Kidney (tissue), 14 donors: ENCODE results near the gene ADAMTS19. TPM values are rescaled to one million over a fixed set of nuclear protein-coding genes. Genes with fewer than 3 reads are reported as not detected.

Experiments
- DNase-seq, 5 donors: peaks; one replicate each; pipeline ENCODE4 v3.0.0-alpha.2; 2013 to 2020
- FAIRE-seq: peaks from 2 replicates; lab custom pipeline; 2012; peaks lifted over from hg19 to GRCh38; lab: Jason Lieb, UNC
- H3K27ac ChIP-seq, 2 donors: one replicate each; pipeline ENCODE4 v1.7.0; 2013; ENCODE audit warnings: low read depth in 2 of 2, low read length in 2 of 2, inconsistent platforms in 1 of 2
- H3K27me3 ChIP-seq: one replicate; pipeline ENCODE4 v1.7.1; 2013; ENCODE audit warnings: low read length, inconsistent platforms; ENCODE audit not compliant: control insufficient read depth, insufficient read depth
- H3K36me3 ChIP-seq, 3 donors: one replicate each; pipeline versions ENCODE4 v1.7.0 to v1.7.1; 2013; ENCODE audit warnings: low read length in 3 of 3, control low read depth in 1 of 3, inconsistent platforms in 1 of 3; ENCODE audit not compliant: insufficient read depth in 3 of 3, control insufficient read depth in 2 of 3
- H3K4me1 ChIP-seq, 3 donors: one replicate each; pipeline versions ENCODE4 v1.7.0 to v1.7.1; 2013; ENCODE audit warnings: low read length in 3 of 3, inconsistent platforms in 1 of 3, low read depth in 1 of 3; ENCODE audit not compliant: control insufficient read depth in 2 of 3, insufficient read depth in 2 of 3
- H3K4me3 ChIP-seq, 3 donors: one replicate each; pipeline versions ENCODE4 v1.7.0 to v1.8.1; 2013; ENCODE audit warnings: low read length in 3 of 3, control low read depth in 1 of 3, inconsistent platforms in 1 of 3
- H3K9ac ChIP-seq, 3 donors: one replicate each; pipeline versions ENCODE4 v1.7.0 to v1.7.1; 2013; ENCODE audit warnings: low read length in 3 of 3, control low read depth in 1 of 3, inconsistent platforms in 1 of 3
- H3K9me3 ChIP-seq, 3 donors: one replicate each; pipeline versions ENCODE4 v1.7.0 to v1.7.1; 2013; ENCODE audit warnings: low read length in 3 of 3, control low read depth in 1 of 3, inconsistent platforms in 1 of 3; ENCODE audit not compliant: control insufficient read depth in 2 of 3, insufficient read depth in 1 of 3
- CTCF ChIP-seq: IDR thresholded peaks from 3 replicates; pipeline ENCODE4 v1.5.1; 2012; ENCODE audit warnings: mild to moderate bottlenecking, moderate library complexity, borderline replicate concordance; ENCODE audit not compliant: insufficient read depth; ENCODE audit errors: extremely low read depth
- intact Hi-C: fragments of 100-400 bp; cut with DNase I; formaldehyde crosslinking; loops from one replicate; pipeline ENCODE4 v1.11.1; 2022
- polyA plus RNA-seq: library from polyadenylated mRNA; stranded (reverse); fragments of 350-450 nt; fragmentation: Illumina TruSeq; extraction: RNeasy Lipid Tissue Mini Kit (QIAGEN cat#74804); gene quantifications from one replicate; pipeline ENCODE4 v1.2.3, GENCODE V29; 2014; ENCODE audit warnings: low read depth, low replicate concordance; ENCODE audit not compliant: insufficient read depth
- total RNA-seq: library from RNA; stranded (reverse); fragmentation: NEBNext Ultra II Directional; extraction: Animal tissue kit (Norgen Biotek cat#: 25700); gene quantifications from one replicate; pipeline ENCODE4 v1.2.1, GENCODE V29; 2021
- donor health status: control.
- donor health status: control.
- donor health status: control.
- donor health status: control.
- donor health status: control.
- donor health status: DM: yes; HTN: yes; CAD: no.
- donor health status: Normal renal cell carcinoma (clear cell type).

Gene ADAMTS19
- total and polyA plus RNA-seq, 2 donors from 2014 or later, result 0.73 TPM; not detected in 1

DNA sequence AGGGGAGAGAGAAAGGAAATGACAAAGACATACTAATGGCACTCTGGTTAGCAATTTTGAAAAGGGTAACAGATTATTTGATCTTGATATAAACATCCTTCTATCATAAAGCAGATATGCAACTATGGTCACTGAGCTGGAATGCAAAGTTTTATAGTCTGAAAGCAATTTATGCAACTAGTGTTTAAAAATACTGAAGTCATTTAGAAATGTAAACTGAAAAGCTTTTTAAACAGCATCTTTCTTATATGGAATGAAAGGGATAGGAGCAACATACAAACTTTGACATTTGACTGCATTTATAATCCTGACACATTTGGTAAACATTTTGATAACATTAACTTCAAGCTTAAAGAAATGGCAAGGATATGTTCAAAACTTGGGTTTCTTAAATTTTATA, 28.7 kb upstream of the ADAMTS19 start:
- no peak for DNase-seq
- Histone ChIP-seq H3K4me1 (no peaks in the 10 kb centered on the region), H3K27ac (no peak overlapping the region), H3K4me3 (no peak overlapping the region), H3K36me3 (no peaks in the 10 kb centered on the region), H3K27me3 (no peaks in the 10 kb centered on the region), H3K9ac (no peak overlapping the region), H3K9me3 (no peaks in the 10 kb centered on the region)
- FAIRE-seq, result no peak
- TF ChIP-seq CTCF, result no peak
- intact Hi-C loops, result no loop called here

DNA sequence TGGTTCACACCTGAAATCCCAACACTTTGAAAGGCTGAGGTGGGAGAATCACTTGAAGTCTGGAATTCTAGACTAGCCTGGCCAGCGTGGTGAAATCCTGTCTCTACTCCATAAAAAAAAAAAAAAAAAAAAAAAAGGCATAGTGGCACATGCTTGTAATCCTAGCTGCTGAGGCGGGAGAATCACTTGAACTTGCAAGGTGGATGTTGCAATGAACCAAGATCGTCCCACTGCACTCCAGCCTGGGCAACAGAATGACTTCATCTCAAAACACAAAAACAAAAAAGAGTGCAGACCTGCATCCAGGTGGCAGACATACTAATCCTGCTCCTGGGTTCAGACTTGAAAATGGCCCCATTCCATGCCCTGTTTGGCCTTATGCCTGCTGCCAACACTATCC, 21.8 kb upstream of the ADAMTS19 start:
- H3K4me3 ChIP-seq, result no peak overlapping the region
- H3K27ac ChIP-seq, result no peak overlapping the region

DNA sequence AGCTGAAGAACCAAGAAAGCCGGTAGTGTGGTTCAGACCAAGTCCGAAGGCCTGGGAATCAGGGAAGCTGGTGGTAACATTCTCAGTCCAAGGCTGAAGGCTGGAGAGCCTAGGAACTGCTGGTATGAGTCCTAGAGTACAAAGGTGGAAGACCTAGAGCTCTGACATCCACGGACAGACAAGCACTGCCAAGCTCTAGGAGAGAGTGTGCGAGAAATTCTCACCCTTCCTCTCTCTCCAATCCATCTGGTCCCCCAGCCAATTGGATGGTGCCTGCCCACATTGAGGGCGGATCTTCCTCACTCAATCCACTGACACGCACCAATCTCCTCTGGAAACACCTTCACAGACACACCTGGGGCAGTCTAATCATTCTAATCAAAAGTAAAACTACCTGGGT, 19.7 kb upstream of the ADAMTS19 start:
- Histone ChIP-seq H3K27ac (no peak overlapping the region), H3K4me1 (no peaks in the 10 kb centered on the region), H3K36me3 (no peaks in the 10 kb centered on the region), H3K27me3 (no peaks in the 10 kb centered on the region), H3K9ac (no peak overlapping the region), H3K4me3 (no peak overlapping the region), H3K9me3 (no peaks in the 10 kb centered on the region)
- DNase-seq, result no peak
- intact Hi-C loops, result no loop called here
- FAIRE-seq, result no peak
- TF ChIP-seq CTCF, result no peak

More for the DNA sequence above, 21.8 kb upstream of the ADAMTS19 start:
- DNase-seq (no peak), FAIRE-seq (no peak)
- TF ChIP-seq CTCF, result no peak
- no peak overlapping the region for H3K9ac ChIP-seq
- H3K4me1 ChIP-seq, result no peaks in the 10 kb centered on the region
- intact Hi-C loops, result no loop called here
- no peaks in the 10 kb centered on the region for H3K9me3 ChIP-seq
- H3K27me3 ChIP-seq, result no peaks in the 10 kb centered on the region
- no peaks in the 10 kb centered on the region for H3K36me3 ChIP-seq

- Histone ChIP-seq H3K4me3 (no peak overlapping the region), H3K9me3 (no peaks in the 10 kb centered on the region), H3K27ac (no peak overlapping the region), H3K4me1 (no peaks in the 10 kb centered on the region), H3K9ac (no peak overlapping the region), H3K36me3 (no peaks in the 10 kb centered on the region), H3K27me3 (no peaks in the 10 kb centered on the region)
- FAIRE-seq (no peak), DNase-seq (no peak)
- intact Hi-C loops, result no loop called here
- TF ChIP-seq CTCF, result no peak
These were observed 19.0 kb upstream of the ADAMTS19 start for GRCh38 chr5:129441096-129441495.
